Measurements from ENCODE around the gene BMF. TPM values are rescaled to one million over a fixed set of nuclear protein-coding genes. Genes with fewer than 3 reads are reported as not detected.

Gene BMF
- total and polyA plus RNA-seq, 2 of the 4 experiments (the other 2 are of a cell fraction): 2.4 to 2.9 TPM

- in situ Hi-C loops (cut with MboI; ENCODE audit: low sequenced_read_pairs): no loop called here
- ATAC-seq (ENCODE audit: low read depth) (peak; percentile 75), DNase-seq (peak; percentile 86)
- Histone ChIP-seq H2BK120ac (ENCODE audit: low read depth, low read length) (peak overlapping the region; percentile 99), H3K4me3 (ENCODE audit: insufficient read depth, low read depth, low read length) (no peak overlapping the region), H3K9me1 (ENCODE audit: insufficient read depth, low read length) (peaks cover 64% of the 10 kb centered on the region), H3K27me3 (ENCODE audit: control insufficient read depth, insufficient read depth, low read length) (no peaks in the 10 kb centered on the region), H3K14ac (replicated peaks; ENCODE audit: low read depth, low read length) (peak overlapping the region; percentile 96), H2AK9ac (replicated peaks; ENCODE audit: low read depth, low read length, poor library complexity) (peak overlapping the region; percentile 96), H2AFZ (replicated peaks; ENCODE audit: low read length, poor library complexity) (peak overlapping the region; percentile 84), H4K20me1 (ENCODE audit: insufficient read depth, low read length) (no peaks in the 10 kb centered on the region), H3K36me3 (ENCODE audit: control insufficient read depth, insufficient read depth, low read length) (peaks cover 10% of the 10 kb centered on the region; the same call in 1 of the 2 replicates), H3K56ac (ENCODE audit: extremely low read depth, insufficient read depth, low read length) (peak overlapping the region; percentile 80; the same call in 1 of the 2 replicates), H4K5ac (ENCODE audit: low read depth, low read length) (peak overlapping the region; percentile 10; the same call in 1 of the 2 replicates), H3K9ac (ENCODE audit: low read depth, low read length) (peak overlapping the region; percentile 52; the same call in 1 of the 2 replicates), H2BK15ac (ENCODE audit: low read depth, low read length) (peak overlapping the region; percentile 98; the same call in 1 of the 3 replicates), H3K4ac (ENCODE audit: low read depth, low read length) (peak overlapping the region; percentile 100), H2BK5ac (ENCODE audit: low read depth, low read length, poor library complexity, severe bottlenecking) (peak overlapping the region; percentile 74), H3K27ac (ENCODE audit: insufficient read depth, low read length) (peak overlapping the region; percentile 95), H3K4me1 (ENCODE audit: control insufficient read depth, insufficient read depth, low read length) (peaks cover 58% of the 10 kb centered on the region), H3K4me2 (ENCODE audit: low read depth, low read length) (peak overlapping the region; percentile 58), H3K79me1 (ENCODE audit: low read depth in 1 of 2, low read length in 2 of 2) (peaks cover 0 to 84% of the 10 kb centered on the region in 2 experiments; a peak in 3 of 4 replicates), H3K9me3 (ENCODE audit: control insufficient read depth, insufficient read depth, low read length) (no peaks in the 10 kb centered on the region), H4K91ac (ENCODE audit: insufficient read depth, low read depth, low read length) (peak overlapping the region; percentile 98), H2AK5ac (ENCODE audit: low read depth, low read length) (peak overlapping the region; percentile 97), H2BK20ac (ENCODE audit: low read depth, low read length) (peak overlapping the region; percentile 97), H3K18ac (ENCODE audit: low read depth, low read length) (no peak overlapping the region; the same call in 1 of the 2 replicates), H3K23ac (ENCODE audit: low read depth, low read length) (peak overlapping the region; percentile 98), H4K8ac (ENCODE audit: low read depth in 2 of 2, low read length in 2 of 2) (peak overlapping the region; percentile 41 to 91; a peak in 2 of 4 replicates)
- WGBS, 2 experiments (ENCODE audit: extremely low coverage in 2 of 2, insufficient read length in 1 of 2): 0% methylated on average over 2 of the region's 11 CpGs; no CpG with 5 or more reads in 1 of the 2 experiments
- TF ChIP-seq BHLHE40 (IDR thresholded peaks at IDR 0.05; ENCODE audit: low read depth, low read length): peak; percentile 61
- no peak for TF ChIP-seq RCOR1 (IDR thresholded peaks at IDR 0.05; ENCODE audit: insufficient replicate concordance, low read length)
- TF ChIP-seq RAD21 (IDR thresholded peaks at IDR 0.05; ENCODE audit: low read length): no peak
- no peak for TF ChIP-seq POLR2A (IDR thresholded peaks at IDR 0.05; ENCODE audit: low read depth, low read length)
- no peak for TF ChIP-seq ELK1 (IDR thresholded peaks at IDR 0.05; ENCODE audit: borderline replicate concordance, low read depth, low read length)
- TF ChIP-seq USF2 (IDR thresholded peaks at IDR 0.05; ENCODE audit: low read depth, low read length): no peak
- TF ChIP-seq RFX5 (IDR thresholded peaks at IDR 0.05; ENCODE audit: low read depth, low read length): no peak
- TF ChIP-seq MAFK (IDR thresholded peaks at IDR 0.05; ENCODE audit: low read depth, low read length): peak; percentile 88
- ChIA-PET POLR2A (ENCODE audit: unreplicated experiment) (interaction anchor here (0.6 kb wide), 1 partner anchor 374 kb away, joined by 18 read pairs; no protein-coding TSS in a partner anchor), CTCF (interaction anchor here (0.6 to 3.5 kb wide), 4 partner anchors 12 to 53 kb away, joined by 3 to 14 read pairs (median 8); no protein-coding TSS in a partner anchor)
- dilution Hi-C loops (cut with HindIII; ENCODE audit: low sequenced_read_pairs, unreplicated experiment): no loop called here
- BruUV-seq (replicated peaks): no TSS peak
- intact Hi-C loops (cut with micrococcal nuclease): no loop called here
These were observed 16.3 kb downstream of the BMF start for GRCh38 chr15:40092256-40092978.
